Measurements from ENCODE around the gene MMD.

MMD gene

DNA sequence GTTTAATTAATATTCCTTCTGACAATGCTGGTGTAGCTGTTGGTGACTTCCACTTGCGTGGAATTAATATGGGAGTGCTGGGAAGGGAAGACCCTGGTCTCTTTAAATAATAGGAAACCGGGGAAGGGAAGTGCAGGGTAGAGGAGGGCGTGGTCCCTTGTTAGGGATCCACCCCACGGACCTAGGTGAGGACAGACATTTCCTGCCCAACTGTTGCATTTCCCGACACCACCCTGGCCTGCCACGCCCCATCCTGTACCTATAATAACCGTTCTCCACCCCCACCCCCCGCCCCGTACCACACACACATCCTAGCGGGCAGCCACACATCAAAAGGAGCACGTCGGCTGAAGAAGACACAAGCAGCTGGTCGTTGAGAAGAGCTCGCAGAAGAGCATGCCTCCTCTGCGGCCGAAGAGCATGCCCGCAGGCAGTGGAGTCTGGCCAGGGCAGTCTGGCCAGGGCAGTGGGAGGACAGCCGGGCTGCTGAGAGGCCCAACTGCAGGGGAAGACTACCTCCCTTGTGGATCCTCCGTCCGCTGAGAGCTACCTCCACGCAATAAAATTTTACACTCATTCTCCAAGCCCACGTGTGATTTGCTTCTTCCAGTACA, 36.8 kb upstream of the MMD start:
- no peak overlapping the region for H3K4me3 ChIP-seq (ENCODE audit: low read depth, low read length)
- DNase-seq (ENCODE audit: low read depth, low spot score), result no peak
- TF ChIP-seq, protein P1, sequence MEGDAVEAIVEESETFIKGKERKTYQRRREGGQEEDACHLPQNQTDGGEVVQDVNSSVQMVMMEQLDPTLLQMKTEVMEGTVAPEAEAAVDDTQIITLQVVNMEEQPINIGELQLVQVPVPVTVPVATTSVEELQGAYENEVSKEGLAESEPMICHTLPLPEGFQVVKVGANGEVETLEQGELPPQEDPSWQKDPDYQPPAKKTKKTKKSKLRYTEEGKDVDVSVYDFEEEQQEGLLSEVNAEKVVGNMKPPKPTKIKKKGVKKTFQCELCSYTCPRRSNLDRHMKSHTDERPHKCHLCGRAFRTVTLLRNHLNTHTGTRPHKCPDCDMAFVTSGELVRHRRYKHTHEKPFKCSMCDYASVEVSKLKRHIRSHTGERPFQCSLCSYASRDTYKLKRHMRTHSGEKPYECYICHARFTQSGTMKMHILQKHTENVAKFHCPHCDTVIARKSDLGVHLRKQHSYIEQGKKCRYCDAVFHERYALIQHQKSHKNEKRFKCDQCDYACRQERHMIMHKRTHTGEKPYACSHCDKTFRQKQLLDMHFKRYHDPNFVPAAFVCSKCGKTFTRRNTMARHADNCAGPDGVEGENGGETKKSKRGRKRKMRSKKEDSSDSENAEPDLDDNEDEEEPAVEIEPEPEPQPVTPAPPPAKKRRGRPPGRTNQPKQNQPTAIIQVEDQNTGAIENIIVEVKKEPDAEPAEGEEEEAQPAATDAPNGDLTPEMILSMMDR (IDR thresholded peaks at IDR 0.05; ENCODE audit: low read depth, low read length), result no peak
- in situ Hi-C loops (cut with HindIII; ENCODE audit: low sequenced_read_pairs), result no loop called here

DNA sequence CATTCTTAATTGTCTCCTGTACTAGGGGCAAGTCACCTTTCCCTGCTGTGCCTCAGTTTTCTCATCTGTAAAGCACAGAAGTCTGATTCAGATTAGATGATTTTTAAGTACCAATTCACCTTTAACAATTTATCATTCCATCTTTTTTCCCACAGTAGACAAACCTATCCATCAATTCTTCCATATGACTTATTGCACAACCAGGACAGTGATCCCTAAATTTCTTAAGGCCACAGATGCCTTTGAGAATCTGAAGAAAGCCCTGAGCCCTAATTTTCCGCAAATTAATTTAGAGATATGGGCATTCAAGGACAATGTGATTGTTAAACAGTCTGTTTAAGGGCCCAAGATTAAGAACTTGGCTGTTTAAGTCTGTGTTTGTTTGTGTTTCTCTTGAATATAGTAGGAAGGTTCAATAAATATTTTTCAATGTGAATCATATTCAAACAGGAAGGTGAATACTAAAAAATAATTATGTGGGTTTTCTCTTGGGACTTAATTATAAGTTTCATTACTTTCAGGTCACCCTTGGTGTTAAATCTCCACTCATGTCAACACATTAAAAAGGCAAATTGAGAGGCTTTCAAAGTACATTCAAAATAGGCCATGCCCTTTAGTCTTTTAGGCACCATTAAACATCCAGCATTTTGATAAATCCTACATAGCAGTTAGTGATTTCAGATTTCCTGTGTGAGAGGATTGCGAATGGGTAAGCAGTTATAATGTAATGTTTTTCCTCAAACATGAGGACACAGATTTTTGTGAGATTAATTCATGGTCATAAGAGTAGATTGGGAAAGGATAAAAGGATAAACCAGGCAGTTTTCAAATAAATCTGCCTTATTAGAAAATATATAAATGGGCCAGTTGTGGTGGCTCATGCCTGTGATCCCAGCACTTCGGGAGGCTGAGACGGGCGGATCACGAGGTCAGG, 34.9 kb upstream of the MMD start:
- TF ChIP-seq, protein P1 (IDR thresholded peaks at IDR 0.05; ENCODE audit: low read depth, low read length), result no peak
- DNase-seq (ENCODE audit: low read depth, low spot score), result no peak
- in situ Hi-C loops (cut with HindIII; ENCODE audit: low sequenced_read_pairs), result no loop called here
- H3K4me3 ChIP-seq (ENCODE audit: low read depth, low read length), result no peak overlapping the region

DNA sequence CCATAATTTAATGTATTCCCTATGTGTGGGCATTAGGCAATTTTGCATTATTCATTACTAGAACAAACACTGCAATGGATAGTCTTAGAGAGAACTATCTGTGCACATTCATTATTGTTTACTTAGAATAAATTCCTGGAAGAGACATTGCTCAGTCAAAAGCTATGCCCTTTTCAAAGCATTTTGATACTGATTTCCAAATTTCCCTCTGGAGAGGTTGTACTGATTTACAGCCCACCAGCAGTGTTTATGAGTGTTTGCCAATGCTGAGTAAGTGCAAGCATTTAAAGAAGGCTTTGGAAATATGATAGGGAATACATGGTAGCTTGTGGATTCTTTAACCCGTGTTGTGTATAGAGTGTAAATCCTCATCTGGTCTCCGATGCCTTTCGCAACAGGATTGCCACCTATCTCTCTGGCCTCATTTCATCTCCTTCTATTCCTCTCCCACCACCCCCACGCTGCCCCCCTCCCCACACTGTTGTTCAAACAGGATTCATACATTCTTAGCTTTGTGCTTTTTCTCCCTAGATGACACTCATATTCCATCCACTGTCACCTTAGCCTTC, 33.4 kb upstream of the MMD start:
- DNase-seq (ENCODE audit: low read depth, low spot score), result peak; percentile 73
- in situ Hi-C loops (cut with HindIII; ENCODE audit: low sequenced_read_pairs), result no loop called here
- TF ChIP-seq, protein P1 (IDR thresholded peaks at IDR 0.05; ENCODE audit: low read depth, low read length), result no peak
- no peak overlapping the region for H3K4me3 ChIP-seq (ENCODE audit: low read depth, low read length)

DNA sequence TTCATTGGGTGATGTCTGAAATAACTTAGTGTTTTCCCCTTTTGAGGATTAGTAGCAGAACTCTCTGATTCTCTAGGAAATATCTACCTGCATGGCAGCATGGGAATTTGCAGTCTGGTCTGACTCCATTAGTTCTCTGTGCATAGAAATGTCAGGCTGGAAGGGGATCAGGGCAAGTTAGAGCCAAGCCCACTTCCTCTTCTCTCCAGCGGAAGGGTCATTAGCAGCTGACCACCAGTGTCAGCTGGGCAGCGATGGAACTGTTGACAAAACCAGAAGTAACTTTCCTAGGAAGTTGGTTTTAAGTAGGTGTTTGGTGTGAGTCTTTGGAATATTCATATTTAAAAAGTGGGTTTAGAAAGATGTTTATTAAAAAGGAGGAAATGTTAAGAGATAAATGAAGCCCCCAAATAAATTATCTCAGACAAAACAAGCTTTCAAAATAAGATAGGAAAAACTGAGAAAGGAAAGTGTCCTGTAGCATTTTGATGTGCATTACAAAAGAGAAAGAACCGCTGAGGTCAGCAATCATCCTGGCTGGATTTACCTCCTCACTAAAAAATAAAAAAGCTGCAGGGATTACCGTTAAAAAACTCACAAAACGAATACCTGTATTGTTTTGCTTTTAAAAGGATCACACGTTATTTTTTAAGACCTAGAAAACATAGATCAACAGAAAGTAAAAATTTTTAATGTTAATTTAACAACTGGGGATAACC, 32.4 kb upstream of the MMD start:
- in situ Hi-C loops (cut with HindIII; ENCODE audit: low sequenced_read_pairs), result no loop called here
- TF ChIP-seq, protein P1 (IDR thresholded peaks at IDR 0.05; ENCODE audit: low read depth, low read length), result no peak
- no peak for DNase-seq (ENCODE audit: low read depth, low spot score)
- H3K4me3 ChIP-seq (ENCODE audit: low read depth, low read length), result no peak overlapping the region

DNA sequence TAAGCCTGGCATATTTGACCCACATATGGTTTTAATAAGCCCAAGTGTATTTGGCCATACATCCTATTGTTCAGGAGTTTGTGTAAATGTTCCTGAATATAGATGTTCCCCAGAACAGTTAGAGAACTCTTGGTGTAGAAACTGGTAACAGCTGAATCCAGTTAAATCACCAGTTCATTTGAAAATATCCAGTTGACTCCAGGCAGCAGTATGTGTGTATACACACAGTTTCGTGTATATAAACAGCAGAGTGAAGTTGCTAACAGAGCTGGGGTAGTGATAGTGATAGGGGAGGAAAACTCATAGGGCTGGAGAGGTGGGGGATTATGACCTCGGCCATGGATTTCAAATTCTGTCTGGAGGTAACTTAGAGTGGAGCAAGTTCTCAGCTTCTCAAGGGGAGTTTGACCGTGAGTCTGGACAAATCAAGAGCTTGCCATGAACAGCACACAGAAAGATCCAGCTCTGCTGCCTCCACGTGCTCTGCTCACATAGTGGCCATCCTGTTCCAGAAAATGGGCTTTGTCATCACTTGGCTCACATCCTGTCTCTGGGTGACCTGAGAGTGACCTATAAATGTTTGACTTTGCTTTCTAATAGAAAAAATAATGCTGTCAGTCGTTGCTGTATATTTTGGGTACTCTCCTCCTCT, 30.6 kb upstream of the MMD start:
- no peak overlapping the region for H3K4me3 ChIP-seq (ENCODE audit: low read depth, low read length)
- TF ChIP-seq, protein P1 (IDR thresholded peaks at IDR 0.05; ENCODE audit: low read depth, low read length), result no peak
- in situ Hi-C loops (cut with HindIII; ENCODE audit: low sequenced_read_pairs), result no loop called here

DNA sequence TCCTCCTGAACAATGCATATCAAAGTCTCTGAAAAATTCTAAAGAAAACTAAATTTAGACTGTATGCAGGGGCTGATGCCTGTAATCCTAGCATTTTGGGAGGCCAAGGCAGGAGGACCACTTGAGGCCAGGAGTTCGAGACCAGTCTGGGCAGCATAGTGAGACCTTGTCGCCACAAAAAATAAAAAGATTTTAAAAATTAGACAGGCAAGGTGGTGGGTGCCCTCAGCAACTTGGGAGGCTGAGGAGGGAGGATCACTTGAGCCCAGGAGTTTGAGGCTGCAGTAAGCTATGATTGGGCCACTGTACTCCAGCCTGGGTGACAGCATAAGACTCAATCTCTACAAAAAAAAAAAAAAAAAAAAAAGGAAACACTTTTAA, 30.1 kb upstream of the MMD start:
- TF ChIP-seq, protein P1 (IDR thresholded peaks at IDR 0.05; ENCODE audit: low read depth, low read length), result no peak
- no peak for DNase-seq (ENCODE audit: low read depth, low spot score)
- in situ Hi-C loops (cut with HindIII; ENCODE audit: low sequenced_read_pairs), result no loop called here
- H3K4me3 ChIP-seq (ENCODE audit: low read depth, low read length), result no peak overlapping the region

More for the DNA sequence above, 30.6 kb upstream of the MMD start:
- DNase-seq (ENCODE audit: low read depth, low spot score), result peak; percentile 80
